ENCODE results near the gene SYT1. TPM values are rescaled to one million over a fixed set of nuclear protein-coding genes. Genes with fewer than 3 reads are reported as not detected.

Gene SYT1
- total RNA-seq, 1 experiment from 2014 or later = 15.8 TPM

GRCh38 chr12:79364197-79364596 is 499.6 kb downstream of the SYT1 start:
- Histone ChIP-seq H2BK15ac (ENCODE audit: low read depth, low read length) (no peak overlapping the region), H3K9me3 (ENCODE audit: control insufficient read depth, low read depth, low read length) (no peaks in the 10 kb centered on the region), H3K79me1 (ENCODE audit: insufficient read depth, low read depth, low read length, poor library complexity, severe bottlenecking) (no peaks in the 10 kb centered on the region), H2BK20ac (ENCODE audit: low read depth, low read length, poor library complexity, severe bottlenecking) (no peak overlapping the region), H3K4me2 (ENCODE audit: insufficient read depth, insufficient read length, low read length) (no peak overlapping the region), H3T11ph (ENCODE audit: low read length) (no peak overlapping the region), H3K23ac (ENCODE audit: insufficient read length, low read depth, low read length) (no peak overlapping the region), H4K91ac (ENCODE audit: insufficient read length, low read depth, low read length) (no peak overlapping the region), H3K4me1 (ENCODE audit: insufficient read depth, low read length) (no peaks in the 10 kb centered on the region; the same call in 1 of the 2 replicates), H4K20me1 (ENCODE audit: control insufficient read depth, insufficient read depth, insufficient read length) (no peaks in the 10 kb centered on the region), H3K23me2 (ENCODE audit: insufficient read length, low read depth, low read length, poor library complexity, severe bottlenecking) (no peaks in the 10 kb centered on the region), H3K27ac (ENCODE audit: insufficient read length, low read depth, low read length) (no peak overlapping the region), H3K27me3 (ENCODE audit: insufficient read depth, low read length) (no peaks in the 10 kb centered on the region), H3K79me2 (ENCODE audit: insufficient read depth, low read length) (no peaks in the 10 kb centered on the region), H4K5ac (ENCODE audit: insufficient read length, low read depth, low read length) (no peak overlapping the region), H2BK120ac (ENCODE audit: low read depth, low read length, poor library complexity, severe bottlenecking) (no peak overlapping the region), H2BK12ac (ENCODE audit: insufficient read length, low read depth, low read length) (no peak overlapping the region), H3K56ac (ENCODE audit: insufficient read length, low read depth, low read length) (no peak overlapping the region), H2AFZ (ENCODE audit: low read length) (no peak overlapping the region), H2BK5ac (ENCODE audit: insufficient read length, low read length) (no peak overlapping the region), H3K9ac (ENCODE audit: extremely low read depth, insufficient read length, low read length) (no peak overlapping the region), H3K14ac (ENCODE audit: insufficient read depth, low read length) (no peak overlapping the region), H3K4ac (ENCODE audit: low read depth, low read length) (no peak overlapping the region), H4K8ac (replicated peaks; ENCODE audit: insufficient read length, low read depth, low read length) (no peak overlapping the region), H2AK5ac (ENCODE audit: insufficient read length, low read length) (no peak overlapping the region), H3K18ac (ENCODE audit: insufficient read length, low read depth, low read length) (no peak overlapping the region)
- DNase-seq = no peak
- no peak overlapping the region for H3K27ac Mint-ChIP-seq
- H3K27me3 Mint-ChIP-seq (ENCODE audit: low read depth) = no peaks in the 10 kb centered on the region
- no CpG with 5 or more reads among the region's 4 CpGs for WGBS (ENCODE audit: extremely low coverage, insufficient read length, low lambda C conversion rate)
- no peak overlapping the region for H3K4me3 Mint-ChIP-seq
- H3K9me3 Mint-ChIP-seq = peaks cover 0 to 3% of the 10 kb centered on the region in 2 experiments; a peak in 2 of 5 replicates
- H3K36me3 Mint-ChIP-seq (ENCODE audit: insufficient read depth in 1 of 3, low read depth in 3 of 3) = peaks cover 0 to 6% (median 6%) of the 10 kb centered on the region in 3 experiments; a peak in 4 of 7 replicates
- H3K4me1 Mint-ChIP-seq = peaks cover 22% of the 10 kb centered on the region in 2 experiments
- TF ChIP-seq CTCF (conservative IDR thresholded peaks at IDR 0.05) = no peak

All from H9 (cell line).